ENCODE measurements around the gene RWDD4.
"Not testable (repeated sequence)": the region's sequence is repeated elsewhere in the genome, so short reads cannot be mapped to it uniquely, and the experiment has no call there.

The RWDD4 gene

GRCh38 chr4:183627979-183628588 lies 30.9 kb downstream of the RWDD4 start:
- H3K4me3 Mint-ChIP-seq: no peak overlapping the region
- H3K36me3 Mint-ChIP-seq (ENCODE audit: low read depth): no peaks in the 10 kb centered on the region
- no peaks in the 10 kb centered on the region for H3K9me3 Mint-ChIP-seq
- H3K27me3 Mint-ChIP-seq (ENCODE audit: low read depth): no peaks in the 10 kb centered on the region
- H3K4me1 Mint-ChIP-seq (ENCODE audit: low read depth): no peaks in the 10 kb centered on the region
- DNase-seq (ENCODE audit: low spot score): no peak
- no peak overlapping the region for H3K27ac Mint-ChIP-seq

- H3K4me3 Mint-ChIP-seq; H3K27me3 Mint-ChIP-seq (ENCODE audit: low read depth); H3K27ac Mint-ChIP-seq; H3K9me3 Mint-ChIP-seq; DNase-seq (ENCODE audit: low spot score); H3K36me3 Mint-ChIP-seq (ENCODE audit: low read depth); H3K4me1 Mint-ChIP-seq (ENCODE audit: low read depth): not testable (repeated sequence)
Observed at GRCh38 chr4:183627286-183627685, 31.7 kb downstream of the RWDD4 start.

GRCh38 chr4:183626168-183626567 lies 32.8 kb downstream of the RWDD4 start:
- Mint-ChIP-seq H3K27me3 (ENCODE audit: low read depth) (peaks cover 2% of the 10 kb centered on the region), H3K27ac (no peak overlapping the region), H3K4me1 (ENCODE audit: low read depth) (peaks cover 8% of the 10 kb centered on the region), H3K4me3 (no peak overlapping the region), H3K36me3 (ENCODE audit: low read depth) (no peaks in the 10 kb centered on the region), H3K9me3 (no peaks in the 10 kb centered on the region)
- DNase-seq (ENCODE audit: low spot score): no peak

- peaks cover 8% of the 10 kb centered on the region for H3K4me1 Mint-ChIP-seq (ENCODE audit: low read depth)
- no peaks in the 10 kb centered on the region for H3K9me3 Mint-ChIP-seq
- DNase-seq (ENCODE audit: low spot score): no peak
- no peaks in the 10 kb centered on the region for H3K36me3 Mint-ChIP-seq (ENCODE audit: low read depth)
- H3K27me3 Mint-ChIP-seq (ENCODE audit: low read depth): peaks cover 4% of the 10 kb centered on the region
- no peak overlapping the region for H3K4me3 Mint-ChIP-seq
- no peak overlapping the region for H3K27ac Mint-ChIP-seq
Observed at GRCh38 chr4:183624548-183624947, 34.4 kb downstream of the RWDD4 start.

GRCh38 chr4:183621875-183622274 lies 37.1 kb downstream of the RWDD4 start:
- peaks cover 6% of the 10 kb centered on the region for H3K27me3 Mint-ChIP-seq (ENCODE audit: low read depth)
- H3K27ac Mint-ChIP-seq: no peak overlapping the region
- no peak for DNase-seq (ENCODE audit: low spot score)

GRCh38 chr4:183620421-183620820 lies 38.6 kb downstream of the RWDD4 start:
- H3K36me3 Mint-ChIP-seq (ENCODE audit: low read depth): no peaks in the 10 kb centered on the region
- no peak for DNase-seq (ENCODE audit: low spot score)
- no peaks in the 10 kb centered on the region for H3K9me3 Mint-ChIP-seq
- peaks cover 8% of the 10 kb centered on the region for H3K4me1 Mint-ChIP-seq (ENCODE audit: low read depth)
- peaks cover 6% of the 10 kb centered on the region for H3K27me3 Mint-ChIP-seq (ENCODE audit: low read depth)
- no peak overlapping the region for H3K27ac Mint-ChIP-seq
- no peak overlapping the region for H3K4me3 Mint-ChIP-seq

More at GRCh38 chr4:183621875-183622274, 37.1 kb downstream of the RWDD4 start:
- Mint-ChIP-seq H3K4me3 (no peak overlapping the region), H3K9me3 (no peaks in the 10 kb centered on the region), H3K4me1 (ENCODE audit: low read depth) (peaks cover 8% of the 10 kb centered on the region), H3K36me3 (ENCODE audit: low read depth) (no peaks in the 10 kb centered on the region)

GRCh38 chr4:183618681-183619080 lies 40.3 kb downstream of the RWDD4 start:
- H3K4me3 Mint-ChIP-seq: no peak overlapping the region
- no peaks in the 10 kb centered on the region for H3K9me3 Mint-ChIP-seq
- H3K4me1 Mint-ChIP-seq (ENCODE audit: low read depth): peaks cover 8% of the 10 kb centered on the region
- DNase-seq (ENCODE audit: low spot score): no peak
- no peaks in the 10 kb centered on the region for H3K36me3 Mint-ChIP-seq (ENCODE audit: low read depth)
- no peak overlapping the region for H3K27ac Mint-ChIP-seq
- peaks cover 10% of the 10 kb centered on the region for H3K27me3 Mint-ChIP-seq (ENCODE audit: low read depth)

GRCh38 chr4:183617075-183617474 lies 41.9 kb downstream of the RWDD4 start:
- H3K4me3 Mint-ChIP-seq: no peak overlapping the region
- peaks cover 8% of the 10 kb centered on the region for H3K27me3 Mint-ChIP-seq (ENCODE audit: low read depth)
- DNase-seq (ENCODE audit: low spot score): no peak
- no peaks in the 10 kb centered on the region for H3K9me3 Mint-ChIP-seq
- H3K4me1 Mint-ChIP-seq (ENCODE audit: low read depth): peaks cover 5% of the 10 kb centered on the region
- no peak overlapping the region for H3K27ac Mint-ChIP-seq
- H3K36me3 Mint-ChIP-seq (ENCODE audit: low read depth): no peaks in the 10 kb centered on the region

GRCh38 chr4:183612329-183613250 lies 46.4 kb downstream of the RWDD4 start:
- no peak overlapping the region for H3K4me3 Mint-ChIP-seq
- no peaks in the 10 kb centered on the region for H3K36me3 Mint-ChIP-seq (ENCODE audit: low read depth)
- no peak for DNase-seq (ENCODE audit: low spot score)
- peaks cover 6% of the 10 kb centered on the region for H3K27me3 Mint-ChIP-seq (ENCODE audit: low read depth)
- no peaks in the 10 kb centered on the region for H3K9me3 Mint-ChIP-seq
- H3K27ac Mint-ChIP-seq: no peak overlapping the region
- no peaks in the 10 kb centered on the region for H3K4me1 Mint-ChIP-seq (ENCODE audit: low read depth)

- Mint-ChIP-seq H3K36me3 (ENCODE audit: low read depth) (no peaks in the 10 kb centered on the region), H3K4me3 (no peak overlapping the region), H3K27me3 (ENCODE audit: low read depth) (peaks cover 4% of the 10 kb centered on the region), H3K27ac (no peak overlapping the region), H3K9me3 (no peaks in the 10 kb centered on the region), H3K4me1 (ENCODE audit: low read depth) (no peaks in the 10 kb centered on the region)
- DNase-seq (ENCODE audit: low spot score): no peak
Observed at GRCh38 chr4:183611210-183611830, 47.7 kb downstream of the RWDD4 start.

- Mint-ChIP-seq H3K27ac (no peak overlapping the region), H3K36me3 (ENCODE audit: low read depth) (no peaks in the 10 kb centered on the region), H3K4me1 (ENCODE audit: low read depth) (no peaks in the 10 kb centered on the region), H3K4me3 (no peak overlapping the region), H3K9me3 (no peaks in the 10 kb centered on the region), H3K27me3 (ENCODE audit: low read depth) (peaks cover 4% of the 10 kb centered on the region)
- no peak for DNase-seq (ENCODE audit: low spot score)
Observed at GRCh38 chr4:183610613-183611012, 48.4 kb downstream of the RWDD4 start.

- H3K27ac Mint-ChIP-seq: no peak overlapping the region
- no peaks in the 10 kb centered on the region for H3K36me3 Mint-ChIP-seq (ENCODE audit: low read depth)
- no peaks in the 10 kb centered on the region for H3K4me1 Mint-ChIP-seq (ENCODE audit: low read depth)
- no peaks in the 10 kb centered on the region for H3K9me3 Mint-ChIP-seq
- no peak for DNase-seq (ENCODE audit: low spot score)
- H3K27me3 Mint-ChIP-seq (ENCODE audit: low read depth): peaks cover 4% of the 10 kb centered on the region
- no peak overlapping the region for H3K4me3 Mint-ChIP-seq
Observed at GRCh38 chr4:183610033-183610432, 49.0 kb downstream of the RWDD4 start.

GRCh38 chr4:183609151-183609550 lies 49.8 kb downstream of the RWDD4 start:
- peaks cover 2% of the 10 kb centered on the region for H3K27me3 Mint-ChIP-seq (ENCODE audit: low read depth)
- DNase-seq (ENCODE audit: low spot score): no peak
- H3K36me3 Mint-ChIP-seq (ENCODE audit: low read depth): no peaks in the 10 kb centered on the region
- no peaks in the 10 kb centered on the region for H3K4me1 Mint-ChIP-seq (ENCODE audit: low read depth)
- no peak overlapping the region for H3K27ac Mint-ChIP-seq
- H3K4me3 Mint-ChIP-seq: no peak overlapping the region
- H3K9me3 Mint-ChIP-seq: no peaks in the 10 kb centered on the region

GRCh38 chr4:183607894-183608293 lies 51.1 kb downstream of the RWDD4 start:
- no peak overlapping the region for H3K27ac Mint-ChIP-seq
- no peaks in the 10 kb centered on the region for H3K27me3 Mint-ChIP-seq (ENCODE audit: low read depth)
- no peaks in the 10 kb centered on the region for H3K36me3 Mint-ChIP-seq (ENCODE audit: low read depth)
- H3K4me1 Mint-ChIP-seq (ENCODE audit: low read depth): no peaks in the 10 kb centered on the region
- no peak for DNase-seq (ENCODE audit: low spot score)
- no peak overlapping the region for H3K4me3 Mint-ChIP-seq
- no peaks in the 10 kb centered on the region for H3K9me3 Mint-ChIP-seq
